HepG2 (cell line): Measurements from ENCODE around the gene SIK2. TPM values are rescaled to one million over a fixed set of nuclear protein-coding genes. Genes with fewer than 3 reads are reported as not detected.

Experiments used
- HES4 ChIP-seq: sonication (generic); formaldehyde crosslinking; IDR thresholded peaks from 2 replicates; pipeline ENCODE4 v1.9.0; 2021; ENCODE audit warnings: mild to moderate bottlenecking, missing genetic modification reagents, borderline replicate concordance
- ZBTB26 ChIP-seq: IDR thresholded peaks from 2 replicates; pipeline ENCODE4 v1.6.1; 2016; ENCODE audit warnings: missing compliant biosample characterization, missing genetic modification reagents, borderline replicate concordance
- ZNF569 ChIP-seq: sonication (generic); formaldehyde crosslinking; IDR thresholded peaks from 2 replicates; pipeline ENCODE4 v1.5.0; 2020; ENCODE audit warnings: mild to moderate bottlenecking, missing genetic modification reagents, moderate library complexity, borderline replicate concordance
- polyA plus RNA-seq, 8 experiments: library from polyadenylated mRNA; depleted of rRNA in 3 of 8; stranded (reverse) in 7 of 8; unstranded in 1 of 8; fragments of >200 nt; fragmentation: Illumina TruSeq in 4 of 8; extraction: Trizol in 4 of 8; gene quantifications; 2 replicates each; pipeline versions ENCODE4 v1.2.1 to v1.2.3, GENCODE V29; 2011 to 2016; ENCODE audit warnings: low read depth in 4 of 8, missing spikeins in 1 of 8, mixed read lengths in 1 of 8; ENCODE audit not compliant: insufficient read depth in 1 of 8
- total RNA-seq, 5 experiments: library from RNA; depleted of rRNA; stranded (reverse); fragments of >200 nt; fragmentation: Illumina TruSeq; extraction: Trizol; gene quantifications; 2 replicates each; pipeline ENCODE4 v1.2.3, GENCODE V29; 2016; ENCODE audit warnings: low read depth in 1 of 5
- TF ChIP-seq, protein P1 (sequence below): sonication (generic); formaldehyde crosslinking; IDR thresholded peaks from 2 replicates; pipeline ENCODE4 v1.4.0; 2020; ENCODE audit warnings: mild to moderate bottlenecking, missing genetic modification reagents, borderline replicate concordance
- TF ChIP-seq, protein P2 (sequence below): IDR thresholded peaks from 2 replicates; pipeline ENCODE4 v1.4.0; 2020; ENCODE audit warnings: mild to moderate bottlenecking, missing genetic modification reagents
- TF ChIP-seq, protein P3 (sequence below): sonication (generic); formaldehyde crosslinking; IDR thresholded peaks from 2 replicates; pipeline ENCODE4 v1.4.0; 2020; ENCODE audit warnings: low read depth, missing genetic modification reagents

The SIK2 gene
- total and polyA plus RNA-seq, 2 of the 13 experiments (the other 11 are each of a cell fraction or from before 2014, with no cell fraction given), result 8.1 to 15.4 TPM

GRCh38 chr11:111663820-111664219 lies 61.6 kb downstream of the SIK2 start (continued):
- TF ChIP-seq, protein P1, sequence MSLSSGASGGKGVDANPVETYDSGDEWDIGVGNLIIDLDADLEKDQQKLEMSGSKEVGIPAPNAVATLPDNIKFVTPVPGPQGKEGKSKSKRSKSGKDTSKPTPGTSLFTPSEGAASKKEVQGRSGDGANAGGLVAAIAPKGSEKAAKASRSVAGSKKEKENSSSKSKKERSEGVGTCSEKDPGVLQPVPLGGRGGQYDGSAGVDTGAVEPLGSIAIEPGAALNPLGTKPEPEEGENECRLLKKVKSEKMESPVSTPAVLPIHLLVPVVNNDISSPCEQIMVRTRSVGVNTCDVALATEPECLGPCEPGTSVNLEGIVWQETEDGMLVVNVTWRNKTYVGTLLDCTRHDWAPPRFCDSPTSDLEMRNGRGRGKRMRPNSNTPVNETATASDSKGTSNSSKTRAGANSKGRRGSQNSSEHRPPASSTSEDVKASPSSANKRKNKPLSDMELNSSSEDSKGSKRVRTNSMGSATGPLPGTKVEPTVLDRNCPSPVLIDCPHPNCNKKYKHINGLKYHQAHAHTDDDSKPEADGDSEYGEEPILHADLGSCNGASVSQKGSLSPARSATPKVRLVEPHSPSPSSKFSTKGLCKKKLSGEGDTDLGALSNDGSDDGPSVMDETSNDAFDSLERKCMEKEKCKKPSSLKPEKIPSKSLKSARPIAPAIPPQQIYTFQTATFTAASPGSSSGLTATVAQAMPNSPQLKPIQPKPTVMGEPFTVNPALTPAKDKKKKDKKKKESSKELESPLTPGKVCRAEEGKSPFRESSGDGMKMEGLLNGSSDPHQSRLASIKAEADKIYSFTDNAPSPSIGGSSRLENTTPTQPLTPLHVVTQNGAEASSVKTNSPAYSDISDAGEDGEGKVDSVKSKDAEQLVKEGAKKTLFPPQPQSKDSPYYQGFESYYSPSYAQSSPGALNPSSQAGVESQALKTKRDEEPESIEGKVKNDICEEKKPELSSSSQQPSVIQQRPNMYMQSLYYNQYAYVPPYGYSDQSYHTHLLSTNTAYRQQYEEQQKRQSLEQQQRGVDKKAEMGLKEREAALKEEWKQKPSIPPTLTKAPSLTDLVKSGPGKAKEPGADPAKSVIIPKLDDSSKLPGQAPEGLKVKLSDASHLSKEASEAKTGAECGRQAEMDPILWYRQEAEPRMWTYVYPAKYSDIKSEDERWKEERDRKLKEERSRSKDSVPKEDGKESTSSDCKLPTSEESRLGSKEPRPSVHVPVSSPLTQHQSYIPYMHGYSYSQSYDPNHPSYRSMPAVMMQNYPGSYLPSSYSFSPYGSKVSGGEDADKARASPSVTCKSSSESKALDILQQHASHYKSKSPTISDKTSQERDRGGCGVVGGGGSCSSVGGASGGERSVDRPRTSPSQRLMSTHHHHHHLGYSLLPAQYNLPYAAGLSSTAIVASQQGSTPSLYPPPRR (CRISPR knock-in tag), result no peak
- TF ChIP-seq, protein P2, sequence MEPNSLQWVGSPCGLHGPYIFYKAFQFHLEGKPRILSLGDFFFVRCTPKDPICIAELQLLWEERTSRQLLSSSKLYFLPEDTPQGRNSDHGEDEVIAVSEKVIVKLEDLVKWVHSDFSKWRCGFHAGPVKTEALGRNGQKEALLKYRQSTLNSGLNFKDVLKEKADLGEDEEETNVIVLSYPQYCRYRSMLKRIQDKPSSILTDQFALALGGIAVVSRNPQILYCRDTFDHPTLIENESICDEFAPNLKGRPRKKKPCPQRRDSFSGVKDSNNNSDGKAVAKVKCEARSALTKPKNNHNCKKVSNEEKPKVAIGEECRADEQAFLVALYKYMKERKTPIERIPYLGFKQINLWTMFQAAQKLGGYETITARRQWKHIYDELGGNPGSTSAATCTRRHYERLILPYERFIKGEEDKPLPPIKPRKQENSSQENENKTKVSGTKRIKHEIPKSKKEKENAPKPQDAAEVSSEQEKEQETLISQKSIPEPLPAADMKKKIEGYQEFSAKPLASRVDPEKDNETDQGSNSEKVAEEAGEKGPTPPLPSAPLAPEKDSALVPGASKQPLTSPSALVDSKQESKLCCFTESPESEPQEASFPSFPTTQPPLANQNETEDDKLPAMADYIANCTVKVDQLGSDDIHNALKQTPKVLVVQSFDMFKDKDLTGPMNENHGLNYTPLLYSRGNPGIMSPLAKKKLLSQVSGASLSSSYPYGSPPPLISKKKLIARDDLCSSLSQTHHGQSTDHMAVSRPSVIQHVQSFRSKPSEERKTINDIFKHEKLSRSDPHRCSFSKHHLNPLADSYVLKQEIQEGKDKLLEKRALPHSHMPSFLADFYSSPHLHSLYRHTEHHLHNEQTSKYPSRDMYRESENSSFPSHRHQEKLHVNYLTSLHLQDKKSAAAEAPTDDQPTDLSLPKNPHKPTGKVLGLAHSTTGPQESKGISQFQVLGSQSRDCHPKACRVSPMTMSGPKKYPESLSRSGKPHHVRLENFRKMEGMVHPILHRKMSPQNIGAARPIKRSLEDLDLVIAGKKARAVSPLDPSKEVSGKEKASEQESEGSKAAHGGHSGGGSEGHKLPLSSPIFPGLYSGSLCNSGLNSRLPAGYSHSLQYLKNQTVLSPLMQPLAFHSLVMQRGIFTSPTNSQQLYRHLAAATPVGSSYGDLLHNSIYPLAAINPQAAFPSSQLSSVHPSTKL (CRISPR knock-in tag), result no peak
- TF ChIP-seq HES4 (CRISPR knock-in tag) (no peak), ZBTB26 (CRISPR knock-in tag) (no peak), ZNF569 (CRISPR knock-in tag) (no peak)
- TF ChIP-seq, protein P3, sequence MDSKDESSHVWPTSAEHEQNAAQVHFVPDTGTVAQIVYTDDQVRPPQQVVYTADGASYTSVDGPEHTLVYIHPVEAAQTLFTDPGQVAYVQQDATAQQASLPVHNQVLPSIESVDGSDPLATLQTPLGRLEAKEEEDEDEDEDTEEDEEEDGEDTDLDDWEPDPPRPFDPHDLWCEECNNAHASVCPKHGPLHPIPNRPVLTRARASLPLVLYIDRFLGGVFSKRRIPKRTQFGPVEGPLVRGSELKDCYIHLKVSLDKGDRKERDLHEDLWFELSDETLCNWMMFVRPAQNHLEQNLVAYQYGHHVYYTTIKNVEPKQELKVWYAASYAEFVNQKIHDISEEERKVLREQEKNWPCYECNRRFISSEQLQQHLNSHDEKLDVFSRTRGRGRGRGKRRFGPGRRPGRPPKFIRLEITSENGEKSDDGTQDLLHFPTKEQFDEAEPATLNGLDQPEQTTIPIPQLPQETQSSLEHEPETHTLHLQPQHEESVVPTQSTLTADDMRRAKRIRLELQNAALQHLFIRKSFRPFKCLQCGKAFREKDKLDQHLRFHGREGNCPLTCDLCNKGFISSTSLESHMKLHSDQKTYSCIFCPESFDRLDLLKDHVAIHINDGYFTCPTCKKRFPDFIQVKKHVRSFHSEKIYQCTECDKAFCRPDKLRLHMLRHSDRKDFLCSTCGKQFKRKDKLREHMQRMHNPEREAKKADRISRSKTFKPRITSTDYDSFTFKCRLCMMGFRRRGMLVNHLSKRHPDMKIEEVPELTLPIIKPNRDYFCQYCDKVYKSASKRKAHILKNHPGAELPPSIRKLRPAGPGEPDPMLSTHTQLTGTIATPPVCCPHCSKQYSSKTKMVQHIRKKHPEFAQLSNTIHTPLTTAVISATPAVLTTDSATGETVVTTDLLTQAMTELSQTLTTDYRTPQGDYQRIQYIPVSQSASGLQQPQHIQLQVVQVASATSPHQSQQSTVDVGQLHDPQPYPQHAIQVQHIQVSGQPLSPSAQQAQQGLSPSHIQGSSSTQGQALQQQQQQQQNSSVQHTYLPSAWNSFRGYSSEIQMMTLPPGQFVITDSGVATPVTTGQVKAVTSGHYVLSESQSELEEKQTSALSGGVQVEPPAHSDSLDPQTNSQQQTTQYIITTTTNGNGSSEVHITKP, result no peak
- TF ChIP-seq, all 625 proteins: peak for 0
